IPS DF 6.9 (cell line): Measurements from ENCODE around the gene OR8I2.
"Not testable (repeated sequence)": the region's sequence is repeated elsewhere in the genome, so short reads cannot be mapped to it uniquely, and the experiment has no call there.

Experiments used
- DNase-seq: peaks from one replicate; pipeline ENCODE4 v3.0.0-alpha.2; 2013; ENCODE audit warnings: low read depth, low spot score
- H3K27ac ChIP-seq: one replicate; pipeline ENCODE4 v1.5.1; 2013; ENCODE audit warnings: low read length, control low read depth
- H3K27me3 ChIP-seq: 2 replicates; pipeline ENCODE4 v1.6.1; 2013; ENCODE audit warnings: mild to moderate bottlenecking, low read length; ENCODE audit not compliant: control insufficient read depth, insufficient read depth
- H3K36me3 ChIP-seq: 2 replicates; pipeline ENCODE4 v1.6.1; 2013; ENCODE audit warnings: low read length; ENCODE audit not compliant: control insufficient read depth, insufficient read depth
- H3K4me1 ChIP-seq: 2 replicates; pipeline ENCODE4 v1.6.1; 2013; ENCODE audit warnings: low read length; ENCODE audit not compliant: control insufficient read depth, insufficient read depth
- H3K4me3 ChIP-seq: 2 replicates; pipeline ENCODE4 v1.5.1; 2013; ENCODE audit warnings: mild to moderate bottlenecking, low read length
- H3K9me3 ChIP-seq: 2 replicates; pipeline ENCODE4 v1.6.1; 2013; ENCODE audit warnings: low read length, inconsistent platforms; ENCODE audit not compliant: control insufficient read depth, insufficient read depth
- WGBS: extraction: QIAGEN DNeasy Blood & Tissue Kit; methylation state at CpG from one replicate; pipeline ENCODE4 v1.1.7; 2013; ENCODE audit warnings: mixed read lengths, missing lambda C conversion rate; ENCODE audit not compliant: insufficient read length, insufficient coverage; 5-methylcytosine and 5-hydroxymethylcytosine counted together

OR8I2 gene

GRCh38 chr11:56140151-56140661, 47.1 kb downstream of the OR8I2 start, which contains the start of gene OR8J3:
OR8J3 (minus strand) TSS chr11:56140201; CDS start chr11:56137718, 2,483 bp downstream.
- Histone ChIP-seq H3K9me3 (no peaks in the 10 kb centered on the region), H3K27ac (no peak within 1 kb of the TSS), H3K27me3 (no peaks in the 10 kb centered on the region), H3K4me1 (no peaks in the 10 kb centered on the region), H3K4me3 (no peak within 1 kb of the TSS), H3K36me3 (no peaks in the 10 kb centered on the region)
- DNase-seq: no peak

GRCh38 chr11:56143681-56144080, 50.6 kb downstream of the OR8I2 start:
- H3K9me3 ChIP-seq, H3K36me3 ChIP-seq, H3K27ac ChIP-seq, H3K27me3 ChIP-seq, DNase-seq, H3K4me1 ChIP-seq, H3K4me3 ChIP-seq: not testable (repeated sequence)
- WGBS: no CpG with 5 or more reads among the region's 30 CpGs
